Endothelial cell of umbilical vein (primary cell): ENCODE data around the gene FAAH.

Experiments
- CTCF ChIP-seq, 2 donors: IDR thresholded peaks; 1 replicate in 1 of 2; 2 replicates in 1 of 2; pipeline ENCODE4 v1.5.1; 2011; ENCODE audit warnings: low read length in 2 of 2, mild to moderate bottlenecking in 2 of 2, moderate library complexity in 2 of 2, control low read depth in 1 of 2, inconsistent platforms in 1 of 2, low read depth in 1 of 2; ENCODE audit not compliant: insufficient read depth in 1 of 2; ENCODE audit errors: extremely low read depth in 1 of 2
- GATA2 ChIP-seq: IDR thresholded peaks from 2 replicates; pipeline ENCODE4 v1.7.0; 2011; ENCODE audit warnings: low read depth, mild to moderate bottlenecking, moderate library complexity, mixed read lengths, low read length; ENCODE audit not compliant: insufficient read length, insufficient read depth
- MAX ChIP-seq: IDR thresholded peaks from 2 replicates; pipeline ENCODE4 v1.6.1; 2011; ENCODE audit not compliant: insufficient read depth, insufficient read length
- POLR2A ChIP-seq: IDR thresholded peaks from 2 replicates; pipeline ENCODE4 v1.6.1; 2012; ENCODE audit warnings: low read depth, mild to moderate bottlenecking, control low read depth, low read length

- no peak for TF ChIP-seq MAX
- no peak for TF ChIP-seq CTCF (IDR thresholded peaks at IDR 0.05; ENCODE audit: extremely low read depth in 1 of 2, insufficient read depth in 1 of 2, low read depth in 1 of 2, low read length in 2 of 2)
- no peak for TF ChIP-seq GATA2
- TF ChIP-seq POLR2A, result no peak
Observed at GRCh38 chr1:46452931-46453325, 58.8 kb downstream of the FAAH start.
